Transverse colon (tissue), 4 donors: Measurements from ENCODE around the gene ADAMTS6. TPM values are rescaled to one million over a fixed set of nuclear protein-coding genes. Genes with fewer than 3 reads are reported as not detected.
A peak's percentile ranks its signal among the peaks of the same experiment; 100 is the strongest.

ENCODE experiments used
- DNase-seq: peaks from one replicate; pipeline ENCODE4 v3.0.0-alpha.2; 2019
- H3K27ac ChIP-seq, 4 donors: fragments of 200-600 bp; sonication (generic); 2 replicates each; pipeline ENCODE4 v1.5.1; 2016 to 2018; ENCODE audit warnings: inconsistent platforms in 4 of 4
- H3K27me3 ChIP-seq: fragments of 200-600 bp; sonication (generic); 2 replicates; pipeline ENCODE4 v1.5.1; 2017; ENCODE audit warnings: inconsistent platforms
- H3K36me3 ChIP-seq, 4 donors: fragments of 200-600 bp; sonication (generic); 2 replicates each; pipeline ENCODE4 v1.5.1; 2017 to 2019; ENCODE audit warnings: inconsistent platforms in 4 of 4
- H3K4me1 ChIP-seq, 4 donors: fragments of 200-600 bp; sonication (generic); 2 replicates each; pipeline ENCODE4 v1.5.1; 2017 to 2020; ENCODE audit warnings: inconsistent platforms in 4 of 4
- H3K4me3 ChIP-seq, 4 donors: fragments of 200-600 bp; sonication (generic); 1 replicate in 1 of 4; 2 replicates in 3 of 4; pipeline versions ENCODE4 v1.5.1 to v1.6.1; 2017 to 2019; ENCODE audit warnings: inconsistent platforms in 4 of 4
- H3K9me3 ChIP-seq, 2 donors: fragments of 200-600 bp; sonication (generic); 2 replicates each; pipeline ENCODE4 v1.5.1; 2017 to 2019; ENCODE audit warnings: inconsistent platforms in 2 of 2
- CTCF ChIP-seq, 5 experiments: fragments of 200-600 bp in 3 of 5; fragments of 450-650 bp in 2 of 5; sonication (generic) in 3 of 5; IDR thresholded peaks; 1 replicate in 2 of 5; 2 replicates in 3 of 5; pipeline ENCODE4 v1.5.1; 2016 to 2017; ENCODE audit warnings: antibody characterized with exemption in 5 of 5, inconsistent platforms in 3 of 5, mild to moderate bottlenecking in 2 of 5, moderate library complexity in 1 of 5
- EP300 ChIP-seq: sonication (generic); formaldehyde crosslinking; IDR thresholded peaks from one replicate; pipeline ENCODE4 v1.6.1; 2017; ENCODE audit warnings: antibody characterized with exemption, low read depth
- POLR2A ChIP-seq: fragments of 450-650 bp; IDR thresholded peaks from one replicate; pipeline ENCODE4 v1.6.1; 2016; ENCODE audit warnings: antibody characterized with exemption, mild to moderate bottlenecking, moderate library complexity
- POLR2AphosphoS5 ChIP-seq, 3 donors: sonication (generic); formaldehyde crosslinking; IDR thresholded peaks; one replicate each; pipeline ENCODE4 v1.6.1; 2016; ENCODE audit warnings: antibody characterized with exemption in 3 of 3
- WGBS, 2 donors: methylation state at CpG; one replicate each; pipeline ENCODE4 v1.1.5; 2018; ENCODE audit warnings: low coverage in 1 of 2; 5-methylcytosine and 5-hydroxymethylcytosine counted together
- in situ Hi-C, 4 donors: fragments of 200-750 bp; cut with MboI; loops; one replicate each; pipeline versions ENCODE4 v1.15.0 to v1.15.1; 2017; ENCODE audit warnings: low sequenced_read_pairs in 3 of 4, low pct_ligation_motif_present in 1 of 4, low pct_unique_long_range_greater_than_20kb in 1 of 4
- intact Hi-C: fragments of 100-400 bp; cut with DNase I; formaldehyde crosslinking; loops from one replicate; pipeline ENCODE4 v1.15.1; 2023; ENCODE audit warnings: low total_unique reads
- total RNA-seq, 4 donors: library from RNA; depleted of rRNA; stranded (reverse); fragments of >200 nt; gene quantifications; one replicate each; pipeline ENCODE4 v1.1.0, GENCODE V29; 2016

The ADAMTS6 gene
- total RNA-seq, 4 donors from 2014 or later = 0.96 to 2.2 (median 1.1) TPM; not detected in 1

- intact Hi-C loops = no loop called here
- Histone ChIP-seq H3K4me1 (no peaks in the 10 kb centered on the region), H3K4me3 (no peak overlapping the region), H3K9me3 (no peaks in the 10 kb centered on the region), H3K36me3 (no peaks in the 10 kb centered on the region), H3K27ac (no peak overlapping the region), H3K27me3 (no peaks in the 10 kb centered on the region)
- in situ Hi-C loops = no loop called here
- DNase-seq = no peak
- TF ChIP-seq POLR2A (no peak), EP300 (no peak), CTCF (IDR thresholded peaks at IDR 0.05) (no peak), POLR2AphosphoS5 (IDR thresholded peaks at IDR 0.05) (no peak)
- WGBS, 2 donors = 60 to 66% methylated on average over 1 of the region's 1 CpG
Observed at GRCh38 chr5:65355301-65355700, 126.4 kb downstream of the ADAMTS6 start.

GRCh38 chr5:65341835-65342234, 139.9 kb downstream of the ADAMTS6 start:
- H3K36me3 ChIP-seq = no peaks in the 10 kb centered on the region
- H3K4me1 ChIP-seq = no peaks in the 10 kb centered on the region
- in situ Hi-C loops (no loop called here), intact Hi-C loops (no loop called here)
- DNase-seq = no peak
- H3K4me3 ChIP-seq = no peak overlapping the region
- TF ChIP-seq POLR2AphosphoS5 (IDR thresholded peaks at IDR 0.05) = no peak
- H3K9me3 ChIP-seq = peaks cover 12 to 13% of the 10 kb centered on the region in 2 donors
- no peaks in the 10 kb centered on the region for H3K27me3 ChIP-seq
- no peak overlapping the region for H3K27ac ChIP-seq

GRCh38 chr5:65338606-65339151, 143.0 kb downstream of the ADAMTS6 start:
- in situ Hi-C loops (no loop called here), intact Hi-C loops (no loop called here)
- DNase-seq = no peak
- Histone ChIP-seq H3K36me3 (no peaks in the 10 kb centered on the region), H3K4me1 (no peaks in the 10 kb centered on the region), H3K4me3 (no peak overlapping the region), H3K9me3 (peaks cover 12 to 13% of the 10 kb centered on the region in 2 donors), H3K27ac (no peak overlapping the region), H3K27me3 (no peaks in the 10 kb centered on the region)
- WGBS, 2 donors = 84% methylated on average over 3 of the region's 3 CpGs; no CpG with 5 or more reads in 1 of the 2 donors
- TF ChIP-seq CTCF (IDR thresholded peaks at IDR 0.05) (no peak), POLR2A (no peak), POLR2AphosphoS5 (IDR thresholded peaks at IDR 0.05) (no peak), EP300 (no peak)

GRCh38 chr5:65334077-65334476, 147.6 kb downstream of the ADAMTS6 start:
- Histone ChIP-seq H3K4me1 (no peaks in the 10 kb centered on the region), H3K4me3 (no peak overlapping the region), H3K9me3 (no peaks in the 10 kb centered on the region), H3K36me3 (no peaks in the 10 kb centered on the region), H3K27me3 (no peaks in the 10 kb centered on the region), H3K27ac (no peak overlapping the region)
- peak; percentile 16 for DNase-seq
- no peak for TF ChIP-seq POLR2A
- TF ChIP-seq EP300 = no peak
- no peak for TF ChIP-seq POLR2AphosphoS5 (IDR thresholded peaks at IDR 0.05)
- no peak for TF ChIP-seq CTCF (IDR thresholded peaks at IDR 0.05)
- 41 to 67% methylated on average over 3 to 4 of the region's 4 CpGs for WGBS, 2 donors
- intact Hi-C loops = no loop called here
- in situ Hi-C loops = no loop called here

GRCh38 chr5:65332591-65332990, 149.1 kb downstream of the ADAMTS6 start:
- WGBS, 2 donors = 72 to 73% methylated on average over 1 of the region's 1 CpG
- intact Hi-C loops (no loop called here), in situ Hi-C loops (no loop called here)
- H3K27ac ChIP-seq = no peak overlapping the region
- DNase-seq = no peak
- H3K4me1 ChIP-seq = no peaks in the 10 kb centered on the region
- no peaks in the 10 kb centered on the region for H3K9me3 ChIP-seq
- no peaks in the 10 kb centered on the region for H3K27me3 ChIP-seq
- TF ChIP-seq CTCF (IDR thresholded peaks at IDR 0.05) (no peak), POLR2A (no peak), EP300 (no peak), POLR2AphosphoS5 (IDR thresholded peaks at IDR 0.05) (no peak)
- no peak overlapping the region for H3K4me3 ChIP-seq
- H3K36me3 ChIP-seq = no peaks in the 10 kb centered on the region
